Thyroid gland (tissue), 4 donors: ENCODE results near the gene MAEA. TPM values are rescaled to one million over a fixed set of nuclear protein-coding genes. Genes with fewer than 3 reads are reported as not detected.

Experiments used
- DNase-seq, 2 donors: peaks; one replicate each; pipeline ENCODE4 v3.0.0-alpha.2; 2019
- H3K27ac ChIP-seq, 3 donors: fragments of 200-600 bp; sonication (generic); 1 replicate in 2 of 3; 2 replicates in 1 of 3; pipeline ENCODE4 v1.5.1; 2016 to 2019; ENCODE audit warnings: mild to moderate bottlenecking in 1 of 3, moderate library complexity in 1 of 3
- H3K27me3 ChIP-seq: fragments of 200-600 bp; sonication (generic); one replicate; pipeline ENCODE4 v1.5.1; 2019
- H3K36me3 ChIP-seq, 2 donors: fragments of 200-600 bp; sonication (generic); one replicate each; pipeline ENCODE4 v1.5.1; 2016 to 2019
- H3K4me1 ChIP-seq, 2 donors: fragments of 200-600 bp; sonication (generic); one replicate each; pipeline ENCODE4 v1.5.1; 2017 to 2019
- H3K4me3 ChIP-seq, 3 donors: fragments of 200-600 bp; sonication (generic); replicated peaks in 1 of 3; 1 replicate in 2 of 3; 2 replicates in 1 of 3; pipeline ENCODE4 v1.5.1; 2016; ENCODE audit warnings: mild to moderate bottlenecking in 1 of 3
- H3K9me3 ChIP-seq: fragments of 200-600 bp; sonication (generic); one replicate; pipeline ENCODE4 v1.5.1; 2017
- CTCF ChIP-seq, 6 experiments: fragments of 200-600 bp in 3 of 6; fragments of 450-650 bp in 3 of 6; sonication (generic) in 3 of 6; IDR thresholded peaks; one replicate each; pipeline ENCODE4 v1.5.1; 2016 to 2019; ENCODE audit warnings: antibody characterized with exemption in 6 of 6, mild to moderate bottlenecking in 2 of 6, inconsistent platforms in 1 of 6, moderate library complexity in 1 of 6
- POLR2A ChIP-seq, 2 donors: fragments of 450-650 bp; IDR thresholded peaks; one replicate each; pipeline ENCODE4 v1.6.1; 2017; ENCODE audit warnings: antibody characterized with exemption in 2 of 2, mild to moderate bottlenecking in 2 of 2, moderate library complexity in 1 of 2
- WGBS, 2 donors: methylation state at CpG; one replicate each; pipeline ENCODE4 v1.1.5; 2017; 5-methylcytosine and 5-hydroxymethylcytosine counted together
- intact Hi-C: fragments of 100-400 bp; cut with DNase I; formaldehyde crosslinking; loops from one replicate; pipeline ENCODE4 v1.15.1; 2023
- total RNA-seq, 4 donors: library from RNA; depleted of rRNA; stranded (reverse); fragments of >200 nt; gene quantifications; one replicate each; pipeline ENCODE4 v1.2.3, GENCODE V29; 2016

MAEA gene
- total RNA-seq, 4 donors from 2014 or later = 85.3 to 99.5 (median 87.3) TPM

GRCh38 chr4:1325681-1326635, 36.3 kb downstream of the MAEA start:
- TF ChIP-seq POLR2A (IDR thresholded peaks at IDR 0.05) (no peak), CTCF (IDR thresholded peaks at IDR 0.05) (no peak)
- DNase-seq = no peak
- no peak overlapping the region for H3K4me3 ChIP-seq
- no peaks in the 10 kb centered on the region for H3K4me1 ChIP-seq
- H3K9me3 ChIP-seq = no peaks in the 10 kb centered on the region
- intact Hi-C loops = no loop called here
- peaks cover 18 to 38% of the 10 kb centered on the region in 2 donors for H3K36me3 ChIP-seq
- WGBS, 2 donors = 92 to 94% methylated on average over 25 to 29 of the region's 35 CpGs
- H3K27ac ChIP-seq = no peak overlapping the region
- H3K27me3 ChIP-seq = no peaks in the 10 kb centered on the region

- TF ChIP-seq CTCF (IDR thresholded peaks at IDR 0.05) (no peak), POLR2A (IDR thresholded peaks at IDR 0.05) (no peak)
- 94 to 96% methylated on average over 16 to 26 of the region's 30 CpGs for WGBS, 2 donors
- Histone ChIP-seq H3K36me3 (peaks cover 18 to 38% of the 10 kb centered on the region in 2 donors), H3K27ac (no peak overlapping the region), H3K9me3 (no peaks in the 10 kb centered on the region), H3K27me3 (no peaks in the 10 kb centered on the region), H3K4me3 (no peak overlapping the region), H3K4me1 (no peaks in the 10 kb centered on the region)
- intact Hi-C loops = no loop called here
- DNase-seq = no peak
These were observed 37.2 kb downstream of the MAEA start for GRCh38 chr4:1326751-1327525.

GRCh38 chr4:1327526-1328266, 38.0 kb downstream of the MAEA start:
- Histone ChIP-seq H3K27ac (no peak overlapping the region), H3K9me3 (no peaks in the 10 kb centered on the region), H3K27me3 (no peaks in the 10 kb centered on the region), H3K4me3 (no peak overlapping the region), H3K36me3 (peaks cover 14 to 38% of the 10 kb centered on the region in 2 donors), H3K4me1 (no peaks in the 10 kb centered on the region)
- TF ChIP-seq POLR2A (IDR thresholded peaks at IDR 0.05) (no peak), CTCF (IDR thresholded peaks at IDR 0.05) (no peak)
- intact Hi-C loops = no loop called here
- DNase-seq = no peak
- 95% methylated on average over 7 to 33 of the region's 33 CpGs for WGBS, 2 donors

- no peak overlapping the region for H3K27ac ChIP-seq
- no peaks in the 10 kb centered on the region for H3K27me3 ChIP-seq
- TF ChIP-seq CTCF (IDR thresholded peaks at IDR 0.05) (no peak), POLR2A (IDR thresholded peaks at IDR 0.05) (no peak)
- H3K9me3 ChIP-seq = no peaks in the 10 kb centered on the region
- no peak overlapping the region for H3K4me3 ChIP-seq
- no peaks in the 10 kb centered on the region for H3K4me1 ChIP-seq
- 95 to 96% methylated on average over 30 to 35 of the region's 51 CpGs for WGBS, 2 donors
- DNase-seq = no peak
- intact Hi-C loops = no loop called here
- H3K36me3 ChIP-seq = peaks cover 18 to 32% of the 10 kb centered on the region in 2 donors
These were observed 38.8 kb downstream of the MAEA start for GRCh38 chr4:1328267-1329155.
